Vagina (tissue), 2 donors: Measurements from ENCODE around the gene IFI27.

Experiments
- CTCF ChIP-seq, 3 experiments: fragments of 450-650 bp in 2 of 3; fragments of 200-600 bp in 1 of 3; sonication (generic) in 1 of 3; IDR thresholded peaks; one replicate each; pipeline ENCODE4 v1.5.1; 2017 to 2019; ENCODE audit warnings: antibody characterized with exemption in 3 of 3, mild to moderate bottlenecking in 2 of 3, moderate library complexity in 2 of 3
- POLR2A ChIP-seq, 2 donors: fragments of 450-650 bp; IDR thresholded peaks; one replicate each; pipeline ENCODE4 v1.6.1; 2017; ENCODE audit warnings: antibody characterized with exemption in 2 of 2, mild to moderate bottlenecking in 2 of 2, moderate library complexity in 2 of 2
- POLR2AphosphoS5 ChIP-seq, 2 donors: sonication (generic); formaldehyde crosslinking; IDR thresholded peaks; one replicate each; pipeline ENCODE4 v1.9.0; 2017; ENCODE audit warnings: antibody characterized with exemption in 2 of 2, mild to moderate bottlenecking in 2 of 2, low read depth in 1 of 2; ENCODE audit not compliant: insufficient read depth in 1 of 2

GRCh38 chr14:94100847-94101246 lies 9.7 kb upstream of the IFI27 start:
- no peak for TF ChIP-seq CTCF (IDR thresholded peaks at IDR 0.05)
- TF ChIP-seq POLR2A (IDR thresholded peaks at IDR 0.05): no peak
- no peak for TF ChIP-seq POLR2AphosphoS5 (IDR thresholded peaks at IDR 0.05; ENCODE audit: insufficient read depth in 1 of 2, low read depth in 1 of 2)
